NCI-H226 (cell line): ENCODE results near the gene CRMP1.
"Not testable (repeated sequence)": the region's sequence is repeated elsewhere in the genome, so short reads cannot be mapped to it uniquely, and the experiment has no call there.

Experiments used
- DNase-seq: peaks from one replicate; pipeline ENCODE4 v3.0.0-alpha.2; 2015

CRMP1 gene

DNA sequence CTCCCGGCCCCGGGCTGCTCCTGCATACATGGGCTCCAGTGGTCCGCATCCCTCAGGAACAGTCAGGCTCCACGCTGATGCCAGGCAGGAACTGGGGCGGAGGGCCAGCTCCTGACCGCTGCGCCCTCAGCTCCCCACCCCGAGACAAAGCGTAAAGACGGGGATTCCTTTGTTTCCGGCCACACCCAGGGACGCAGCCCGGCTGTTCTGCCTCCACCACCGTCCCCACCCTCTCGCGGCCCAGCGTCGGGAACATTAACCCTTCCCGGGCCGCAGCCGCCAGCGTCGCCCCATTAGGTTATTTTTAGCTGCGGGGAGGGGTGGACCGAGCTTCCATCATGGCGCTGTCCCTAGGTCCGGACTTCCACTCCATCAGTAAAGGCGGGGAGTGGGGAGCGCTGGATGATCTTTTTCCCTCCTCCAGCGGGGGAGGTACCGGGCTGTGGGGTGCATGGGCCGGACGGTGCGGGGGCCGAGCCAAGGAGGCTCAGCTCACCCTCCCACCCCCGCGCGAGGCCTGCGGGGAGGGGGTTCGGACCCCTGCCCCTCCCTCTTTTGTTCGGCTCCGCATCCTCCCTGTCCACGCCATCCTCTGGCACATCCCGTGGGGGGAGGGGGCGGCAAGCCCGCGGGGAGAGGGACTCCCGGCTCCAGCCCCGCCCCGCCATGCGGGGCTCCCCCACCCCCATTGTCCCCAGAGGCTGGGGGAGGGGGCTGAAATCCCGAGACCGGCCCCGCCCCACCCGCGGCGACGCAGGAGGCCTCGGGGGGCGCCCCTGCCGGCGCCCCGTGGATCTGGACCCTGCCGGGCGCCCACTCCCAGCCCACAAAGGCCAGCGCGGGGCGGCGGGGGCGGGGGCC, 5.3 kb downstream of the CRMP1 start:
- DNase-seq, result no peak

DNA sequence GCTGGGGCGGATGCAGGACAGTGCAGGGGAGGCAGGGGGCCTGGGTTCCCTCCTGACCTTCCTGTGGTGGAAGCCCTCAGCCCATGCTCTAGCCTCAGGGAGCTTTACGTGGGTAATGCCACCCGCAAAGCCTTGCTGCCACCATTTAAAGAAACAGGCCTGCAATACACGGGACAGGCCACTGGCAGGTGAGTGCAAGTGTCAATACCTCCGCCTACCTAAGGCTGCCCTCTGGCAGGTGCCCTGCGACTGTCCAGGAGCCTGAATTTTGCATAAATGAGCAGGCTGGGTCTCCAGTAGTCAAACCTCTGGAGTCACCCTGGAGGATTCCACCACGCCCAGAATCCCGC, 5.9 kb downstream of the CRMP1 start:
- no peak for DNase-seq

DNA sequence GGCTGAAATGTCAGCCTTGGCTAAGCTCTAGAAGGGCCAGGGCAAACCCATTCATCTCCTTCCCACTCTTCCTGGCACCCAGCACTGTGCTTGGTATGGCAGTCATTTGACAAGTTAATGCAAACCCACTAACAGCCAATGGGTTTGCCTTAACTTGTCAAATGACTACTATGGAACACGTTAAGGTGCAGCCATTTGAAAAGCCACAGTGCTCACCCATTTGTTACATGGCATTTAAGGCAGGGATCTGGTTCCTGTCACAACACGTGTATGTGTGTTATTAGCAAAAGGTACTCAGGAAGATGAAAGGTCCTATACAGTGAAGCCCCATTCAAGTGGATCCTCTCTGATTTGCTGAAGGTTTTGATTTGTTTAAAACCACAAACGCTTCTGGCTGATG, 7.2 kb downstream of the CRMP1 start:
- no peak for DNase-seq

DNA sequence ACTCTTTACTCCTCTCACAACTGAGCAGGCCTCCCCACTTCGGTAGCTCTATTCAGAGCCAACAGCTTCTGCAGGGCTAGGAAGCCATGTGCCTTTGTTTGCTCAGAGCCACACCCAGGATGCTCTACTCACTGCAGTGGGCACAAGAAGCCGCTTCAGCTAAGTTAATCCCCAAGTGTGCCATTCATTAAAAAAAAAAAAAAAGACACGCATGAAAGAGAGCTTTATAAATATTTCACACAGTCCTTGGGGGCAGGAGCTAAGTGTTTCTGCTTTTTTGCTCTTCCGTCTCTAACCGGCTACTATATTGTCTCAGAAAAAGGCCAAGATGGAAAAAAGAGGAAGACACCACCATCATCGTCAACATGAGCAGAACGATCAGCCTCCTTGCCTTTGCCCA, 8.1 kb downstream of the CRMP1 start:
- DNase-seq, result no peak

DNA sequence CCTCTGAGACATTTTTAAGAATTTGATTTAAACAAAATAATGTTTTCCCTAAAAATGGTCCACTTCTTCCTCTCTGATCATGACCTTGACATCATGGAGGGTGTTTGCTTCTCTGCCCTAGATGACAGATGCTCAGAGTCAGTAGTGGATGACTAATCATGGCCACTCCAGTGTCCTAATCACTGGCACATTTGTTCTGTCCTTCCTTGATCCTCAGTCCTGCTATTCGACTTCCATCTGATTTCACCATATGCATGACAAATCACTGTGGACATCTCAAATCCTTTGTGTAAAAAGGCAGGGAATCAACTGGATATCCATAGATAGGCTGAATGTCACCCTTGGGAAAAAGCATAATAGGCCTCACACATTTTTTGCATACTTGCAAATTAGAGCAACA, 9.0 kb downstream of the CRMP1 start:
- DNase-seq, result no peak

DNA sequence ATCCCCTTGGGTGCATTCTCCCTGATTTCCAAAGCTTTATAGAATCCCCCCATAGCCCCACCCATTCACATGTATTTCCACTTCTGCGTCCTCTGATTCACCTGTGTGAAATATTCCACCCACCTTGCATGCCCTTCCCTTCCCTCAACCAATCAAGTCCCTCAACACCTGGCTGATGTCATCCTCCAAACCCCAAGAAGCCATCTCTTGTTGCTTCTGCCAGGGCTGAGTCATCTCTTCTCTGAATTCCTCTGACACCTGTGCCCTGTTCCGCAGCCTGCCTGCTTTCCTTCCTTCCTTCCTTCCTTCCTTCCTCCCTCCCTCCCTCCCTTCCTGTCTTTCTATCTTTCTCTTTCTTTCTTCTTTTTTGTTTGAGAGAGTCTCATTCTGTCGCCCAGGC, 9.9 kb downstream of the CRMP1 start:
- no peak for DNase-seq

DNA sequence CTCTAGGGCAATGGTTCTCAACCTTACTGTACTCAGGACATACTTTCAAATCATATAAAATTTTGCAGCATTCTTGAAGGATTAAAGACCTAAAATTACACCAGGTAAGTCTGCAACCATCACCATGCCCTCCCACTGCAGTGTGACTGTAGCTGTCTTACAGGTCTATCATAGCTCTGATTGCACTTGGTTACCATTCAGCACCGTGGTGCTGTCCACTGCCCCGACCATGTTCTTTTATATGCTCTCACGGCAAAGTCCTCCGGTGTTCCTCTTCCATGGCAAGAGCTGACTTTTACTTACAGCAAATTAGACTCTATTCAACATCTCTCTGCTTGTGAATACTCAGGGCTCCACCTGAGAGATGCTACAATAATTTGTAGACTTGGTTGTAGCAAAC, 11.5 kb downstream of the CRMP1 start:
- DNase-seq, result no peak

DNA sequence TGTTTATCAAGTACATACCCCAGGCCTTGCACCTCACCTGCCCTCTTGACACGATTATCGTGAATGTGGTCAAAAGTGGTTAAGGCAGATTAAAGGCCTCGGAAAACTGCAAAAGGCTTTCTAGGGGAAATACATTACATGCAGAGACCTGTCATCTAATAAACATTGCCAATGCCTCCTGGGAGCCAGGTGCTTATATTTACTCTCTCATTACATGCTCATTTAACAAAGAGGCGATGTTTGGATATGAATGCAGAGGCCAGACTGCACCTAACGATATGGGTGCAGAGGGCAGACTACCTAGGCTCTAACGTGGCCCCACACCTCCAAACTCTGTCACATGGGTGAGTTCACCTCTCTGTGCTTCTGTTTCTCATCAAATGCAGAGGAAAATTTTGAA, 14.5 kb downstream of the CRMP1 start:
- no peak for DNase-seq

DNA sequence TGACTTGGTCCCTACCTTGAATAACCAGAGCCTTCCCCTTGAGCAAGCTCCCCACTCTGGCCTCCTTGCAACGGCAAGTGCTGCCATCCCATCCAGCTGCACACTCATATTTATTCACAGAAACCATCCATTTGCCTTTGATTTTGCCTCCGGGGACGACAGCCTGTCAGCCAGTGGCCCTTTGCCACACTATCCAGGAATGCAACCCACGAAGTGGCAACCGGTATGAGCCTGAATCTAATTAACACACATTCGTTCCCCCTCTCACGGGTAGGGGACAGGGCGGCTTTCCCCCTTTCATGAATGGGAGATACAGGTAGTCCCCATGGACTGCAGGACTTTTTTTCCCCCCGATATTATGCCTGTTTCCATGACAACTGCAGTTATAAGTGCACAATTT, 15.5 kb downstream of the CRMP1 start:
- DNase-seq, result no peak

DNA sequence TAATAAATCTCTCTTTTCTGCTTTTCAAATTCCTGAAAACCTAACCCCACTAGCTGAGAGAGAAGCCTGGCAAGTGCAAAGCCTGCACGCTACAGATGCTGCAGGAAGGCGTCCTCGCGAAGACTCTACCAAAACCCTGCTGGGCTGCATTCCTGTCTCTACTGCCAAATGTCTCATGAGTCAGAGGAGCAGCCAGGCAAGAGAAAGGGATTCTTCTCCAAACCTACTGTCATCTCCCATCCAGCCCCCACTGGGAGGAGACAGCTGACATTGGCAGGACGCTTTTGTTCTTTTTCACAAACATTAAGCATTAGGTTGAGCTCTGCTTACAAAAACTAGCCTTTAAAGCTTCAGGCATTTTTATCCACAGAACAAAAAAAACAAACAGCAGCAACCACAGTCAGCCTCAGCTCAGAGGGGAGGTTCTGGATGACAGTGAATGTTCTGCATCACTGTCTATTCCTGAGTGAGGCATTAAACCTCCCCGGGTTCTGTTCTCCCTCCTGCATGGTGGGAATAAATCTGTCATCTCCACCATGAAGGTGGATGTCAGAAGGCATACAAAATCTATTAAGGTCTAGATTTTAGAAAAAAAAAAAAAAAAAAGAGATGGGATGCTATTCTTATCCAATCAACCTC, 18.0 kb downstream of the CRMP1 start:
- DNase-seq, result no peak

DNA sequence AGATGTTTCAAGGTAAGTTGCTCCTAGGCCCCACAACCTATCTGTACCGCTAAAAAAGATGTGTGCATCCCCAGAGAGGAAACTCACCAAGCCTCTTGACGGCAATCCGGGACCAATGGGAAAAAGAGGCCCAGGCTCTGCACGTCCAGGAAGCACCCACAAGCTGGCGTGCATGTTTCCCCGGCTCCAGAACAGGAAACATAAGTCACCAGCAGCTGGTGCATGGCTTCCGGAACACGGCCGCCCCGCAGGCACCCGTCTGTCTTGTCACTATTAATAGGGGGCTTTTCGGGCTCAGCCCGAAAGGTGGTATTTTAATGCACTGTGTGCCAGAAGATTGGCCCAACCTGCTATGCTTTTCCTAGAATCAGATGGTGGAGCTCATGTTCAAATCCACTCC, 22.2 kb downstream of the CRMP1 start:
- DNase-seq, result no peak

DNA sequence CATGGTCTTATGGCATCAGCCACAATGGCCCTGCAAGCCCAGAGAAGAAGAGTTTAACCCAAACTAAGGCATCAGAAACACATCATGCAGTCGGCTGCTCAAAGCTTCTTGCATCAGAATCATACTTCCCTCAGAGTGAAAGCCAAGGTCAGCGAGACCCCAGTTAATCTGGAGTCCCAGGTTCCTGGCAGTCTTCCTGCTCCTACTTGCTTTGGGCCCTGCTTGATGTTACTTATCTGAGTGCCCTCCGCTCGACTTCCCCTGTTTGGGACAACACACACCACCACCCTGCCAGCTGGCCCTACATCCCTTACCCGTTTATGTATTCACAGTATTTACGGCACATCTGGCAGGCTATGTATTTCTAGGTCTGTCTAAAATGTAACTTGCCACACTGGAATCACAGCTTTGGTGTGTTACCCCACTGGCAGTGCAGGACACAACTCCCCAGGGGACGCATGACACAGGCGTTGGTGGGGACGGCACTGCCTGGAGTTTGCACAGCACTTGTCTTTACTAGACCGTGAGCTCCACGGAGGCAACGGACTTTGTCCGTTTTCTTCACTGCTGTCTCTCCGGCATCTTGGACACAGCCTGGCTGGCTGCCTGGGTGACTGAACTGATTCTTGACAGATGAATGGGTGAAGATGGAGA, 22.8 kb downstream of the CRMP1 start:
- no peak for DNase-seq

DNA sequence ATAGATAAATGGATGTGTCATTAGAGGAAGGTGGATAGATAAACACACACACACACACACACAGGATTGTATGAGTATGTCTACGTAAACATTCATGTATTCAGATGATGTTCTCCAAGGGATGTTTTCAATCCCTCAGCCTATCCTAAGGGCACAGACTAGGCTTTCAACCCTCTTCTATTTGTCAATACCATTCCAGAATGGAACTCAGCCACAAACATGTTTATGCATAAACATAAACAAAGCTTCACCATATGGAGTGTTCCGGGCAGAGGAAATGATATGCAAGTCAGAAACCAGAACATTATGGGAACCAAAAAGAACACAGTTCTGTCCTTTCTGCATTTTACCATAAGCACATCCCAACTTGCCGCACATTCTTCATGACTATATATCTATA, 25.0 kb downstream of the CRMP1 start:
- no peak for DNase-seq

DNA sequence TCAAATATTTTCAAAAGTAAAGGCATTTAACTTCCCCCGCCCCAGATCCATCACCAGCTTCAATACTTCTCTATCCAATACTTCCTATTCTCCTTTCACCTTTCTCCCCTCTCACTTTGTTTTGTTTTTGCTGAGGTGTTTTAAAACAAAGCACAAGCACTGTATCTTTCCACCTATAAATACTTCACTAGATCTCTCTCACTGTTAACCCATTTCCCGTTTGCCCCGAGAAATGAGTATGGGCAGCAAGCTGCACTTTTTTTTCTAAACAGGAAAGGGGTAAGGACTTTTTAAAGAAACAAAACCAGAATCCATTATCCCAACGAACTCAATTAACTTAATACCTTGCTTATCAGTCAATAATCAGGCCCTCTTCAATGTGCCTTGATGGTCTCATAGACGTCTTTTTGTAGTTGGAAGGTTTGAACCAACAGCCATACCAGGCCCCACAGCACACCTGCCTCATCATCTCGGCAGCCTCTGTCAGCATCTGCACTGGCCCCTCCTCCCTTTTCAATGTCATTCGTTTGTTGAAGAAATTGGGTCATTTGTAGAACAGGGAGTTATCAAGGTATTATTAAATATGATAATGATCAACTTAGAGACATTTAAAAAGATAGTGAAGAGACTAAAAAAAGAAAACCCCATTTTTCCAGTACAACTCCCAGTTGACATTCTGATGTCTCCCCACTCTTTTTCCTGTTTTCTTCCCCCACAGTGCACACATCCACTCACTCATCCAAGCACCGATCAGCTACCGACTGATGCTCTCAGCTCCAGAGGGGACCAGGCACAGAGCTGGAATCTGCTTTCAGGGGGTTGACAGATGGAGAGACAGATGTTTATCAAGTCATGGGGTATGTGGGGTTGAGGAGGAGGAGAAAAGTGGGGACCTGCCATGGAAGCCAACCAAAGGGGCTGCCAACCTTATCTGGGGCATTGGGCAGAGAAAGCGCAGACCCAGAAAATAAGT, 25.8 kb downstream of the CRMP1 start:
- no peak for DNase-seq

DNA sequence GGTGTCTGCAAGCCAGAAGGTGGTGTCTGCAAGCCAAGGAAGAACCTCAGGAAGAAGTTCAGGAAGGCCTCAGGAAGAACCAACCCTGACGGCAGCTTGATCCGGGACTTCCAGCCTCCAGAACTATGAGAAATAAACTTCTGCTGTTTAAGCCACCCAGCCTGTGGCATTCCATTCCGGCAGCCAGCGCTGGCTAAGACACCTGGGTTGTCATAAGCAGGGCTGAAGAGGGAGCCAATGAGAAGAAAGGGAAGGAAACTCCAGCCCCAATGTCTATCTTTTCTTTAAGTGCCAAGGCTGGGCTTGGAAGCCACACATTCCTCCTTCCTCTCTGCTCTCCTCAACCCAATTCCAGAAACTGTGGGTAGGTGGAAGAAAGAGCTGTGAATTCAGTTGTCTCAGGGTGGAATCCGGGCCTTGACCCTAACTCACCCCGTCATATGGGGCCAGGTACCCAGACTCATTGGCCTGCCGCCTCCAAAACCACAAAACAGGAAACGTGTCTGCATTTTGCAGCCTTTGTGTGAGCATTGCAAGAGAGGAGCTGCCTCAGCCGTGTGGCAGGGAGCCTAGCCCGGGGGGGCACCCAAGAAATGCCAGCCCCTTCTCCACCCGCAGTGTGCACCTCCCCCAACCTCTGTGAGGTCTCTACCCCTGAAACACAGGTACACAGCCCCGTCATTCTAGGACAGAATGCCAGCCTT, 26.8 kb downstream of the CRMP1 start:
- DNase-seq, result no peak

DNA sequence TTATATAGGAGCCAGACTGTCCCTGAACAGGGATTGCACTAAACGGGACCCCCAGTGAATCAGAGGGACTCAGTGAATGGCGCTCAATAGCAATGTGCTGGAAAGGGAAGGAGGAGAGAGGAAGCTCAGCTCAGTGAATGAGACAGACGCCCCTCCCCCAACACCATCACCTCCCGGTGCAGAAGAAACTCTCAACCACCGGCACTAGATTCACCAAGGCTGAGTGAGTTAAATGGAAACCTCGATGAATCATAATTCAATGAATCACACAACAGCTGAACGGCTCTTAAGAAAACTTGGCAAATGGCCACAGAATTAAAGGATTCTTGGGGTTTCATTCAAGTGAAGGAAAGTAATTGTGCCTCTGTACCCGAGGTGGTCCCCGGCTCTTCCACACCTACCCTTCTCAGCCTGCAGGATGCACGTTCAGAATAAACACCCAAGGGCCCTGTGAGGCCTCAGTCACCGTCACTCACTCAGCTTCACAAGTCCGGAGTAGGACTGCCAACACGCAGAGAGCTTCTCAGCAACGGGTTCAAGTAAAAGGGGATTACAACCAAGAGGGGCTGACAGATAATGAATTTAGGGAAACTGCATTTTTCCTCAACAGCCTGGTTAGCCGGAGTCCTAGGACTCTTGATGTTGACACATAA, 29.3 kb downstream of the CRMP1 start:
- peak; percentile 74 for DNase-seq

DNA sequence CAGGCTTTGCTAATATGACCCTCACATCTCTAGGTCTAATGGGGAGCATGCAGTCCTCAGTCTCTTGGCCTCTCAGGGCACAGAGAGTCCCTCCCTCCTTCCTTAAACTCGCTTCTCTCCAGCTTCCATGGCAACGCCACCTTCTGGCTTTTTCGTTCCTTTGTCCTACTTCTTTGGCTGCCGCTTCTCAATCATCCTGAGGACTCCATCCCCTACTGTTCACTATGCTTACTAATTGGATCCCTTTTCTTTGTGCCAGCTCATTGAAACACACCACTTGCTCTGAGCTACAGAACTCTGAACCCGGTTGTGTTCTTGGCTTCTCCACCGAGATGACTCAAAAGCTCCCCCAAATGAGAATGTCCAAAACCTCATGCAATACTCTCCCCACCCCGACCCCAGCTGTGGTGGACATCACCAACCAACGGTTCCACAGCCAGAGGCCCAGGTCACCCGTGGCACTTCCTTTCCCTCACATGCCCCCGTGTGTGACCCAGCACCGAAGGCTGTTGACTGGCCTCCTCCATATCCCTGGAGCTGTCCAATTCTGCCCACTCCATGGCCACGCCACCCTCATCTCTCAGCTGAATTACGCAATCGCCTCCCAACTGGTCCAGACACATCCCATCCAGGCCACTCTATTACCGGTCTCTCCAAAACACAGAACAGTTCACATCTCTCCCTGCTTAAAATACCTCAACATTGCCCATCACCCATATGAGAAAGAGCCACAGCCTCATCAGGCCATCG, 34.7 kb downstream of the CRMP1 start:
- DNase-seq, result no peak

DNA sequence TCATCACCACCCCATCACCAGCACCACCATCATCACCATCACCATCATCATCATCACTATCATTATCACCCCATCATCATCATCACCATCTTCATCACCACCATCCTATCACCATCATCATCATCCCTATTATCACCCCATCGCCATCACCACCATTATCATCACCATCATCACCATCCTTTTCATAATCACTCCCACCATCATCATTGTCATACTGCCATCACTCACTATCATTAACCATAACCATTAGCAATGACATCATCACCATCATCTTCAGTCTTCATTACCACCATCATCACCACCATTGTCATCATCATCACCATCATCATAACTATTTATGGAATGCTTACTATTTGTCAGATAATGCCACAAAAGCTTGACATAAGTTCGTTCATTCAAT, 35.7 kb downstream of the CRMP1 start:
- DNase-seq, result no peak

DNA sequence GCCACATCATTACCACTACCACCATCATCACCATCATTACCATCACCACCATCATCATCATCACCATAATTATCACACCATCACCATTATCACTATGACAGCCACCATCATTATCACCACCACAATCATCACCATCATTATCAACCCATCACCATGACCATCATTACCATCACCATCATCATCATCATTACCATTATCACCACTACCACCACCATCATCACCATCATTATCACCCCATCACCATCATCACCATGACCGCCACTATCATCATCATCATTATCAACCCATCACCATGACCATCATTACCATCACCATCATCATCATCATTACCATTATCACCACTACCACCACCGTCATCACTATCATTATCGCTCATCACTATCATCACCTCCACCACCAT, 36.5 kb downstream of the CRMP1 start:
- DNase-seq, result not testable (repeated sequence)

DNA sequence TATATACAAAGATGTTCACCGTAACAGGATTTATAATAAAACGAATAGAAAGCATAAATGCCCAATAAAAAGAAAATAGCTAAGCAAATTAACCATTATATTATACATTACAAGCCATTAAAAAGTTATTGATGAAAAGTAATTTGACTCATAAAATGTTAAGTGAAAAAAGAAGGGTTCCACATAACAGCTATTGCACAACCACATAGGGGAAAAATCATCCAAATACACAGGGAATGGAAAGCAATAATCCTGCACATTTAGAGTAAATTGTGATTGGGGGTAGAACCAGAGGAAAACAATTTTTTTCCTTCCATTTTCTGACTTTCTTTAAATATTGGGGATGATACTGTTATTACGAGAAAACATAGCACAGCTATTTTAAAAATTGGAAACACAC, 38.0 kb downstream of the CRMP1 start:
- DNase-seq, result no peak
